Hepatic stellate cell (primary cell): ENCODE results near the gene JAK3.
"Not testable (repeated sequence)": the region's sequence is repeated elsewhere in the genome, so short reads cannot be mapped to it uniquely, and the experiment has no call there.

Experiments
- DNase-seq: peaks from one replicate; pipeline ENCODE4 v3.0.0; 2011; ENCODE audit warnings: low spot score

Gene JAK3

GRCh38 chr19:17847538-17848366, at the start of gene JAK3:
JAK3 (minus strand) TSS chr19:17847982; CDS start chr19:17844417, 3,565 bp downstream.
- peak; percentile 91 for DNase-seq

GRCh38 chr19:17893766-17894165, 46.0 kb upstream of the JAK3 start:
- no peak for DNase-seq

- DNase-seq: no peak
Measured at GRCh38 chr19:17889609-17890214, 41.9 kb upstream of the JAK3 start.

GRCh38 chr19:17888260-17888659, 40.5 kb upstream of the JAK3 start:
- DNase-seq: no peak

GRCh38 chr19:17887221-17887620, 39.4 kb upstream of the JAK3 start:
- not testable (repeated sequence) for DNase-seq

- no peak for DNase-seq
Measured at GRCh38 chr19:17886515-17886914, 38.7 kb upstream of the JAK3 start.

- no peak for DNase-seq
Measured at GRCh38 chr19:17883627-17884410, 36.0 kb upstream of the JAK3 start.

- no peak for DNase-seq
Measured at GRCh38 chr19:17881701-17882100, 33.9 kb upstream of the JAK3 start.

GRCh38 chr19:17879466-17879865, 31.7 kb upstream of the JAK3 start:
- DNase-seq: no peak

GRCh38 chr19:17877696-17878095, 29.9 kb upstream of the JAK3 start:
- no peak for DNase-seq

- DNase-seq: no peak
Measured at GRCh38 chr19:17874758-17875135, 27.0 kb upstream of the JAK3 start.

- no peak for DNase-seq
Measured at GRCh38 chr19:17873786-17874757, 26.3 kb upstream of the JAK3 start.

GRCh38 chr19:17872251-17873001, 24.6 kb upstream of the JAK3 start:
- DNase-seq: no peak

GRCh38 chr19:17871878-17872250, 24.1 kb upstream of the JAK3 start, which contains the start of gene SLC5A5:
SLC5A5 (plus strand) TSS chr19:17871945; CDS start chr19:17872320, 375 bp downstream.
- DNase-seq: no peak

GRCh38 chr19:17871032-17871877, 23.5 kb upstream of the JAK3 start:
- DNase-seq: no peak

GRCh38 chr19:17869114-17869608, 21.4 kb upstream of the JAK3 start:
- no peak for DNase-seq

GRCh38 chr19:17868669-17869068, 20.9 kb upstream of the JAK3 start:
- no peak for DNase-seq

- no peak for DNase-seq
Measured at GRCh38 chr19:17866964-17867486, 19.2 kb upstream of the JAK3 start.

GRCh38 chr19:17866312-17866963, 18.7 kb upstream of the JAK3 start:
- no peak for DNase-seq
